AG09319 (cell line): Measurements from ENCODE around the gene ZNF205.

Experiments
- DNase-seq: peaks from one replicate; pipeline ENCODE4 v3.0.0-alpha.2; 2010; ENCODE audit warnings: low read depth; ENCODE audit errors: extremely low read depth
- TF ChIP-seq, protein P1 (sequence below): IDR thresholded peaks from 2 replicates; pipeline ENCODE4 v1.5.1; 2011; ENCODE audit warnings: low read depth, mild to moderate bottlenecking, inconsistent platforms, low read length, moderate library complexity

The ZNF205 gene

DNA sequence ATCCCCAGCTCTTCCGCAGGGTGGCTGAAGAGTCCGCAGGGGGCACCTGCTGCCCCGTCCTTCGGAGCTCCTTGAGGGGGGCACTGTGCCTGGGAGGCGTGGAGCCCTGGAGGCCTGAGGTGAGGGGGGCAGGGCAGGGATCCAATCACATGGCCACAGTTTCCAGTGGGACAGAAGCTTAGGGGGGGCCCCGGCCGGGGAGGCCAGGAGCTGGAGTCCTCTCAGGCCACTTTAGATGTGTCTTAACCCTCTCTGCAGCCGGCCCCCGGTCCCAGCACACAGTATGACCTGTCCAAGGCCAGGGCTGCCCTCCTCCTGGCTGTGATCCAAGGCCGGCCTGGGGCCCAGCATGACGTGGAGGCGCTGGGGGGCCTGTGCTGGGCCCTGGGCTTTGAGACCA is 33.3 kb downstream of the ZNF205 start:
- TF ChIP-seq, protein P1, sequence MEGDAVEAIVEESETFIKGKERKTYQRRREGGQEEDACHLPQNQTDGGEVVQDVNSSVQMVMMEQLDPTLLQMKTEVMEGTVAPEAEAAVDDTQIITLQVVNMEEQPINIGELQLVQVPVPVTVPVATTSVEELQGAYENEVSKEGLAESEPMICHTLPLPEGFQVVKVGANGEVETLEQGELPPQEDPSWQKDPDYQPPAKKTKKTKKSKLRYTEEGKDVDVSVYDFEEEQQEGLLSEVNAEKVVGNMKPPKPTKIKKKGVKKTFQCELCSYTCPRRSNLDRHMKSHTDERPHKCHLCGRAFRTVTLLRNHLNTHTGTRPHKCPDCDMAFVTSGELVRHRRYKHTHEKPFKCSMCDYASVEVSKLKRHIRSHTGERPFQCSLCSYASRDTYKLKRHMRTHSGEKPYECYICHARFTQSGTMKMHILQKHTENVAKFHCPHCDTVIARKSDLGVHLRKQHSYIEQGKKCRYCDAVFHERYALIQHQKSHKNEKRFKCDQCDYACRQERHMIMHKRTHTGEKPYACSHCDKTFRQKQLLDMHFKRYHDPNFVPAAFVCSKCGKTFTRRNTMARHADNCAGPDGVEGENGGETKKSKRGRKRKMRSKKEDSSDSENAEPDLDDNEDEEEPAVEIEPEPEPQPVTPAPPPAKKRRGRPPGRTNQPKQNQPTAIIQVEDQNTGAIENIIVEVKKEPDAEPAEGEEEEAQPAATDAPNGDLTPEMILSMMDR = no peak
- no peak for DNase-seq

DNA sequence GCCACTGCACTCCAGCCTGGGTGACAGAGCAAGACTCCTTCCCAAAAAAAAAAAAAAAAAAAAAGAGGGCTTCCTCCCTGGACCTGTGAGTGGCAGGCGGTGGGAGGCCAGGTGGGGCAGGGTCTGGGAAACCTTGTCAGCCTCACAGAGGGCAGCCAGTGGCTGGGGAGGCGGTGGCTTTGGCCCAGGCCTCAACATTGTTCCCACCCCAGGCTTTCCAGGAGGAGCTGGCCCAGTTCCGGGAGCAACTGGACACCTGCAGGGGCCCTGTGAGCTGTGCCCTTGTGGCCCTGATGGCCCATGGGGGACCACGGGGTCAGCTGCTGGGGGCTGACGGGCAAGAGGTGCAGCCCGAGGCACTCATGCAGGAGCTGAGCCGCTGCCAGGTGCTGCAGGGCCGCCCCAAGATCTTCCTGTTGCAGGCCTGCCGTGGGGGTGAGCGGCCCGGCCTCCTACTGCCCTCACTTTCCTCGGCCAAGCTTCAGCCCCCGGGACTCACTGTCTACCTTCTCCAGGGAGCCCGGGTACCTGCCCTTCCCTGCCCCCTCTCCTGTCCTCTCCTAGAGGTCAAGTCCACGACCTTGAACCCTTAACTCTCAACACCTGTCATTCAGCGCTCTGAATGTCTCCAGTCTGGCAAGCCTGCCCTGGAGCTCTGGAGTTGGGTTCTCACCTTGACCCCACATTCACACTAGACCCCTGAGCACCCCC is 34.8 kb downstream of the ZNF205 start:
- no peak for DNase-seq
- TF ChIP-seq, protein P1 = no peak

DNA sequence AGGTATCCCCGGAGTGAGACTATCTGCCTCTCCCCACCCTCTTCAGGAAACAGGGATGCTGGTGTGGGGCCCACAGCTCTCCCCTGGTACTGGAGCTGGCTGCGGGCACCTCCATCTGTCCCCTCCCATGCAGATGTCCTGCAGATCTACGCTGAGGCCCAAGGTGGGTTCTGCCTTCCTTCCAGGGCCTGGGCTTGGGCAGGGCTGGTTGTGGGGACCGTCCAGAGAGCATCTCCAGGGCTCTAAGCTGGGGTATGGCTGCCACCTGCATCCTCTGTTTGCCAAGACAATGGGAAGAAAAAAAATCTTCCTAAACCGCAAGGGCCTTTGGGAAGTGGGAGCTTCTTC is 35.3 kb downstream of the ZNF205 start:
- TF ChIP-seq, protein P1 = no peak
- no peak for DNase-seq

DNA sequence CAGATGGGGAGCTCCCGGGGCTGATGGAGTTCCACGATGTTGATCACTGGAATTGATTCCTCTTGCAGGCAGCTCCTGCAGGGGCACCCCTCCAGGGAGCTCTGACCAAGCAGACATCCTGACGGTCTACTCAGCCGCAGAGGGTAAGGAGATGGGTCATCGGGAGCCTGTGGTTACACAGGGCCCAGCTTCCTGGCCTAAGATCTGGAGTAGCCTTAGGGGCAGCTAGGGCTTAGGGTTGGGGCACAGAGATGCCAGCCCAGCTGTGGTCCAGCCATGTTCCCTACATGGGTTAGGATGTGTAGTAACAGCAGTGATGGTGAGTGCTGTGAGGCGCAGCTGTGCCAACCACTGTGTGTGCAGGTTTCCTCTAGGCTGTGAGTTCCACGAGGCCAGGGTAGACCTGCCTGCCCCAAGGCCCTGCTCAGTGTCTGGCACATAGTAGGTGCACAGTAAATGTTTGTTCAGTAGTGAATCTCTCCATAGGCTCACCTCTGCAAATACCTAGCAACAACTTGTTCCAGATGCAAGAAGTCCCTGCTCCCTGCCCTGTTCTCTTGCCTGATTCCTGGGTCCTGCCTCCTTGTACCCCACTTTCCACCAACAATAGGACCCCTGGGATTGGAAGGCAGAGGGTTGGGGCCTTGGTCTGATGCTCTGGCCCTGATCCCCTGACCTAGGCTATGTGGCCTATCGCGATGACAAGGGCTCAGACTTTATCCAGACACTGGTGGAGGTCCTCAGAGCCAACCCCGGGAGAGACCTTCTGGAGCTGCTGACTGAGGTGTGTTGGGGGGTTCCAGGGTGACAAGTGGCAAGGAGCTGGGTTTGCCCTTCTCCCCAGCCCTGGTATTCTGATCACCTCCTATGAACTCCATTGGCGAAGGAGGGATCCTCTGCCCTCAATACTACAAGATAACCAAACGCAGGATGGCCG is 36.1 kb downstream of the ZNF205 start:
- DNase-seq = no peak
- TF ChIP-seq, protein P1 = no peak

DNA sequence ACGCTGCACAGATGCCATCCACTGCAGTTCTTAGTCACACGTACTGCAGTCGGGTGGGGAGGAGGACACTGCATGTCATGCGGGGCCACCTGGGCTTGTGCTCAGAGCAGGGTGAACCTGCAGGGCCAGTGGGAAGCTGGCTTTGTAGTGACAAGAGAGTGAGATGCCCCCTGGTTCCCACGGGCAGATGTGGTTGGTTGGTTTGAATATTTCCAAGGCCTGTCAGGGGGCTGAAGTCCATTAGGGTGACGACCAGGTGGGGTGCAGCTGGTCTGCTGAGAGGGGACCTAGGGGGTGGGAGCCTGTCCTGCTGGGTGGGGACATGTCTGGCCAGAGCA is 36.8 kb downstream of the ZNF205 start:
- DNase-seq = no peak
- TF ChIP-seq, protein P1 = no peak

DNA sequence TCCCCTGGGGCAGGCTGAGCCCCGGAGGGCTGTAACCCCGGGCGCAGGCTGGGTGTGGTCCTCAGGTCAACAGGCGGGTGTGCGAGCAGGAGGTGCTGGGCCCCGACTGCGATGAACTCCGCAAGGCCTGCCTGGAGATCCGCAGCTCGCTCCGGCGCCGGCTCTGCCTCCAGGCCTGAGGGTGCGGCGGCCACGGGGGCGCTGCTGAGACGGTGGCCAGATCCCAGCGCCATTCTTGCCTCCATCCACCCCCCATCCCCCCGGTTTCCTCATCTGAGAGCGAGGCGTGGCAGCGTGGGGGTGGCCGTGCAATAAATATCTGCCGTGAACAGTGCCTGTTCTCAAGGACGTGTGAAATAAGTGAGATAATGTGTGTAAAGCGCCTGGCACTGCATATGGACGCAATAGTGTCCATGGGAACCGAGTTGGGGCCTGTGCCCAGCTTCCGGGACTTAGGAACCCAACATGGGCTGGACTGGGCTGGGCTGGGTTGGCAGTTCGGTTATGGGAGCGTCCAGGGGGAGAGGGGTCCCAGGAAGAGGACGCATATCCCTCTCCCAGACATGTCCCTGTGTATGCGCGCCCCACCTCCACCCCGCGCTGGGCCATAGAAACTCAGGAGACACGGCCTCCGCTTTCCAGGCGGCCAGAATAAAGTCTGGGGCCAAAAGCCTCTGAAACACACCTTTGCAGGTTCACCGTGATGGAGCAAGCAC is 37.4 kb downstream of the ZNF205 start:
- no peak for DNase-seq
- TF ChIP-seq, protein P1 = peak; percentile 46
